PC-3 (cell line): ENCODE measurements around the gene WHAMM. TPM values are rescaled to one million over a fixed set of nuclear protein-coding genes. Genes with fewer than 3 reads are reported as not detected.
"Not testable (repeated sequence)": the region's sequence is repeated elsewhere in the genome, so short reads cannot be mapped to it uniquely, and the experiment has no call there.

Experiments
- ATAC-seq: fragments of 200-7000 bp; cut with Tn5 transposase; 2 replicates; pipeline ENCODE4 v1.9.1; 2020; ENCODE audit warnings: mild to moderate bottlenecking, moderate library complexity
- BruUV-seq: library from RNA; stranded (reverse); fragments of 400-500 nt; replicated peaks from 2 replicates; lab custom pipeline; 2021; lab: Mats Ljungman, UMichigan
- CTCF ChIA-PET: fragments of 300-600 bp; sonication (Branson Sonifier 250); formaldehyde crosslinking; loops from one replicate; lab custom pipeline; 2022; ENCODE audit warnings: antibody characterized with exemption; lab: Charles Lee
- POLR2A ChIA-PET: fragments of 300-600 bp; sonication (Branson Sonifier 250); formaldehyde crosslinking; loops from one replicate; lab custom pipeline; 2022; ENCODE audit warnings: antibody characterized with exemption; ENCODE audit not compliant: unreplicated experiment; lab: Charles Lee
- DNase-seq: peaks from one replicate; pipeline ENCODE4 v3.0.0-alpha.2; 2015
- H2AFZ ChIP-seq: fragments of 300-600 bp; sonication (generic); 2 replicates; pipeline ENCODE4 v1.6.0; 2016; ENCODE audit warnings: antibody characterized with exemption, low read length
- H3F3A ChIP-seq: fragments of 300-600 bp; sonication (generic); one replicate; pipeline ENCODE4 v1.6.0; 2017; ENCODE audit warnings: antibody characterized with exemption, low read length, control low read depth, mild to moderate bottlenecking; ENCODE audit not compliant: unreplicated experiment
- H3K27ac ChIP-seq: fragments of 300-600 bp; sonication (generic); 2 replicates; pipeline ENCODE4 v1.5.1; 2016; ENCODE audit warnings: mild to moderate bottlenecking, low read length
- H3K27me3 ChIP-seq: fragments of 300-600 bp; sonication (generic); 2 replicates; pipeline ENCODE4 v1.6.1; 2016; ENCODE audit warnings: low read length, mixed read lengths
- H3K36me3 ChIP-seq: fragments of 300-600 bp; sonication (generic); 2 replicates; pipeline ENCODE4 v1.6.1; 2016; ENCODE audit warnings: low read depth, mixed run types, low read length, mixed read lengths
- H3K4me1 ChIP-seq: fragments of 300-600 bp; sonication (generic); 2 replicates; pipeline ENCODE4 v1.5.1; 2016; ENCODE audit warnings: low read length; ENCODE audit not compliant: insufficient read depth
- H3K4me2 ChIP-seq: fragments of 300-600 bp; sonication (generic); 2 replicates; pipeline ENCODE4 v1.6.0; 2016; ENCODE audit warnings: low read length
- H3K4me3 ChIP-seq: fragments of 300-600 bp; sonication (generic); 2 replicates; pipeline ENCODE4 v1.5.1; 2016; ENCODE audit warnings: mild to moderate bottlenecking, low read length, mixed read lengths
- H3K79me2 ChIP-seq: fragments of 300-600 bp; sonication (generic); 2 replicates; pipeline ENCODE4 v1.6.1; 2017; ENCODE audit warnings: low read length, mixed read lengths
- H3K9ac ChIP-seq: fragments of 300-600 bp; sonication (generic); 2 replicates; pipeline ENCODE4 v1.6.0; 2016; ENCODE audit warnings: mild to moderate bottlenecking, low read length
- H3K9me2 ChIP-seq: fragments of 300-600 bp; sonication (generic); replicated peaks from 2 replicates; pipeline ENCODE4 v1.6.1; 2016; ENCODE audit warnings: mixed run types, low read length, mixed read lengths
- H3K9me3 ChIP-seq: fragments of 300-600 bp; sonication (generic); 2 replicates; pipeline ENCODE4 v1.6.1; 2016; ENCODE audit warnings: low read length, mixed read lengths
- H4K20me1 ChIP-seq: fragments of 300-600 bp; sonication (generic); 2 replicates; pipeline ENCODE4 v1.6.1; 2016; ENCODE audit warnings: low read length, mixed read lengths
- EZH2 ChIP-seq: fragments of 300-600 bp; sonication (generic); IDR thresholded peaks from one replicate; pipeline ENCODE4 v1.6.1; 2017; ENCODE audit warnings: antibody characterized with exemption, mild to moderate bottlenecking, low read length; ENCODE audit not compliant: unreplicated experiment
- EZH2phosphoT487 ChIP-seq: fragments of 300-600 bp; sonication (generic); IDR thresholded peaks from 2 replicates; pipeline ENCODE4 v1.6.1; 2018; ENCODE audit warnings: mild to moderate bottlenecking, antibody characterized with exemption, low read length, borderline replicate concordance
- intact Hi-C: fragments of 100-400 bp; cut with micrococcal nuclease; formaldehyde crosslinking; loops from 2 replicates; pipeline ENCODE4 v1.9.0; 2023
- total RNA-seq: library from RNA; depleted of rRNA; stranded (reverse); fragments of >200 nt; gene quantifications from 2 replicates; pipeline ENCODE4 v1.2.3, GENCODE V29; 2014
- TF ChIP-seq, protein P1 (sequence below): fragments of 300-600 bp; sonication (generic); conservative IDR thresholded peaks from 2 replicates; pipeline ENCODE4 v1.5.1; 2017; ENCODE audit warnings: antibody characterized with exemption, low read depth, mild to moderate bottlenecking, low read length

WHAMM gene
- total RNA-seq, 1 experiment from 2014 or later = 4.6 TPM

DNA sequence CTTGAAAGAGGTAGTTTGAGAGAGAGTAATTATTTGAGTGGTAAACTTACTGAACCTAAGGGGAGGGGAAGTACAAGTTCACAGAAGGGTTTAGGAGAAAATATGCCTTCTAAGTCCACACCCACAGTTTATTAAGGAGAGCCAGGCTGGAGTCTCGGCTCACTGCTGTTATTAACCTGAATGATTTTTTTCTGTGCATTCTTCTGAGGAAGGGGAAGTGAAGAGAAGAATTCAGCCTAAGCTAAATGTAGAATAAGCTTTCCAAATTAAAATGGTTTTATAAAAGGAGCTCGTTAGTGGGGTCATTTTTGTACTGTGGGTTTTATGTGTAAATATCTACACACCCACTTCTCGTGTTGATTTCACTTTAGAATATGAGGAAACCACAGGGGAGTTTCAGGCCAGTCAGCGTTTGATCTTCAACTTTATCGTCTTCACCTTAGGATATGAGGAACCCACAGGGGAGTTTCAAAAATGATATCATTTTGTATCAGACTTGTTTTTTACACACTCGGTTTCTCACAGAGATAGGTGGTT lies 1.5 kb downstream of the WHAMM start:
- Histone ChIP-seq H3K4me3 (peak overlapping the region; percentile 90), H3K9me3 (no peaks in the 10 kb centered on the region), H3K27me3 (no peaks in the 10 kb centered on the region), H3K9ac (peak overlapping the region; percentile 89), H2AFZ (peak overlapping the region; percentile 54; the same call in 1 of the 2 replicates), H3K79me2 (peaks cover 40% of the 10 kb centered on the region), H3K4me2 (peak overlapping the region; percentile 82), H3F3A (no peaks in the 10 kb centered on the region), H3K9me2 (no peaks in the 10 kb centered on the region), H3K27ac (0 out of 2 replicates have a peak overlapping the region, but pooled peaks have one; percentile 6), H4K20me1 (0 out of 2 replicates have a peak, but pooled peaks cover 5% of the 10 kb centered on the region), H3K36me3 (peaks cover 8% of the 10 kb centered on the region; the same call in 1 of the 2 replicates), H3K4me1 (peaks cover 16% of the 10 kb centered on the region)
- ATAC-seq = no peak
- peak; percentile 10 for DNase-seq
- intact Hi-C loops = no loop called here
- POLR2A ChIA-PET = interaction anchor here (0.6 kb wide), 1 partner anchor 60 kb away, joined by 3 read pairs; no protein-coding TSS in a partner anchor
- CTCF ChIA-PET = interaction anchor here (1.3 kb wide), 1 partner anchor 61 kb away, joined by 6 read pairs; no protein-coding TSS in a partner anchor
- TSS peak; percentile 71 for BruUV-seq
- TF ChIP-seq EZH2phosphoT487 = no peak
- no peak for TF ChIP-seq EZH2
- TF ChIP-seq, protein P1, sequence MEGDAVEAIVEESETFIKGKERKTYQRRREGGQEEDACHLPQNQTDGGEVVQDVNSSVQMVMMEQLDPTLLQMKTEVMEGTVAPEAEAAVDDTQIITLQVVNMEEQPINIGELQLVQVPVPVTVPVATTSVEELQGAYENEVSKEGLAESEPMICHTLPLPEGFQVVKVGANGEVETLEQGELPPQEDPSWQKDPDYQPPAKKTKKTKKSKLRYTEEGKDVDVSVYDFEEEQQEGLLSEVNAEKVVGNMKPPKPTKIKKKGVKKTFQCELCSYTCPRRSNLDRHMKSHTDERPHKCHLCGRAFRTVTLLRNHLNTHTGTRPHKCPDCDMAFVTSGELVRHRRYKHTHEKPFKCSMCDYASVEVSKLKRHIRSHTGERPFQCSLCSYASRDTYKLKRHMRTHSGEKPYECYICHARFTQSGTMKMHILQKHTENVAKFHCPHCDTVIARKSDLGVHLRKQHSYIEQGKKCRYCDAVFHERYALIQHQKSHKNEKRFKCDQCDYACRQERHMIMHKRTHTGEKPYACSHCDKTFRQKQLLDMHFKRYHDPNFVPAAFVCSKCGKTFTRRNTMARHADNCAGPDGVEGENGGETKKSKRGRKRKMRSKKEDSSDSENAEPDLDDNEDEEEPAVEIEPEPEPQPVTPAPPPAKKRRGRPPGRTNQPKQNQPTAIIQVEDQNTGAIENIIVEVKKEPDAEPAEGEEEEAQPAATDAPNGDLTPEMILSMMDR = no peak

DNA sequence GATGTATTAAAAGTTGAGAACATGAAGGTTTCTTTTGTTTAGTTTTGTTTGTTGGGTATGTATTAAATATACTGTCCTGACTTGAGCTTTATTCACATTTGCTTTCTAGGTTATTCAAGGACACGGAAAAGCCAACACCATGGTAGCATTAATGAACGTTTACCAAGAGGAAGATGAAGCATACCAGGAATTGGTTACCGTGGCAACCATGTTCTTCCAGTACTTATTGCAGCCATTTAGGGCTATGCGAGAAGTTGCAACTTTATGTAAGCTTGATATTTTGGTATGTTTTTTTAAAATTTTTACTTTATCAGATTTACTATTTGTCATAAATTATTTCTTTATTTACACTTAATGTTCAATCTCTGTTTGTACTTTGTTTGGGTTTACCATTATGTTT lies 3.6 kb downstream of the WHAMM start:
- TF ChIP-seq, protein P1 = no peak
- Histone ChIP-seq H3K4me2 (no peak overlapping the region), H3K4me3 (no peak overlapping the region), H3K9ac (no peak overlapping the region), H3K27ac (no peak overlapping the region), H4K20me1 (0 out of 2 replicates have a peak, but pooled peaks cover 5% of the 10 kb centered on the region), H3F3A (no peaks in the 10 kb centered on the region), H3K27me3 (no peaks in the 10 kb centered on the region), H3K9me3 (no peaks in the 10 kb centered on the region), H3K9me2 (no peaks in the 10 kb centered on the region), H2AFZ (no peak overlapping the region), H3K36me3 (peaks cover 8% of the 10 kb centered on the region; the same call in 1 of the 2 replicates), H3K79me2 (peaks cover 40% of the 10 kb centered on the region), H3K4me1 (peaks cover 16% of the 10 kb centered on the region)
- CTCF ChIA-PET = no interaction called here
- BruUV-seq = no TSS peak
- intact Hi-C loops = no loop called here
- POLR2A ChIA-PET = no interaction called here
- DNase-seq = no peak
- no peak for ATAC-seq

DNA sequence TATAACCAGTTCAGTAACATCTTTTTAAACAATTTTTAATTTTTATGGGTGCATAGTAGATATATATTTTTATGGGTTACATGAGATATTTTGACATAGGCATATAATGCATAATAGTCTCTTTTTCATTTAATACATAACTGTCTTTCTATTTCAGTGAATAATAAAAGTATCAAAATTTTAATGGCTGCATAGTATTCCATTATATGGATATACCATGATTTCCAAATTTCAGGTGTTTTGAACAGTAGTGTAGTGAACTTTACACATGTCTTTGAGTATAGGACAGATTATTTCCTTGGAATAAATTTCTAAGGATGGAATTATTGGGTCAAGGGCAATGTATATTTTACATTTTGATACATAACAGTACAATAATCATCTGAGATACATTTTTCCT lies 10.7 kb downstream of the WHAMM start:
- H3K4me1 ChIP-seq = no peaks in the 10 kb centered on the region
- no peaks in the 10 kb centered on the region for H3K27me3 ChIP-seq
- no peak overlapping the region for H3K4me2 ChIP-seq
- no peak overlapping the region for H3K9ac ChIP-seq
- H3K79me2 ChIP-seq = 0 out of 2 replicates have a peak, but pooled peaks cover 7% of the 10 kb centered on the region
- no peak overlapping the region for H3K4me3 ChIP-seq
- H3K9me3 ChIP-seq = no peaks in the 10 kb centered on the region
- no peaks in the 10 kb centered on the region for H3K9me2 ChIP-seq
- ATAC-seq = no peak
- peaks cover 17% of the 10 kb centered on the region for H3K36me3 ChIP-seq
- CTCF ChIA-PET = no interaction called here
- DNase-seq = no peak
- BruUV-seq = no TSS peak
- POLR2A ChIA-PET = no interaction called here
- TF ChIP-seq EZH2phosphoT487 = no peak
- TF ChIP-seq, protein P1 = no peak
- TF ChIP-seq EZH2 = no peak
- no peak overlapping the region for H2AFZ ChIP-seq
- intact Hi-C loops = no loop called here
- no peaks in the 10 kb centered on the region for H4K20me1 ChIP-seq
- no peaks in the 10 kb centered on the region for H3F3A ChIP-seq
- no peak overlapping the region for H3K27ac ChIP-seq

DNA sequence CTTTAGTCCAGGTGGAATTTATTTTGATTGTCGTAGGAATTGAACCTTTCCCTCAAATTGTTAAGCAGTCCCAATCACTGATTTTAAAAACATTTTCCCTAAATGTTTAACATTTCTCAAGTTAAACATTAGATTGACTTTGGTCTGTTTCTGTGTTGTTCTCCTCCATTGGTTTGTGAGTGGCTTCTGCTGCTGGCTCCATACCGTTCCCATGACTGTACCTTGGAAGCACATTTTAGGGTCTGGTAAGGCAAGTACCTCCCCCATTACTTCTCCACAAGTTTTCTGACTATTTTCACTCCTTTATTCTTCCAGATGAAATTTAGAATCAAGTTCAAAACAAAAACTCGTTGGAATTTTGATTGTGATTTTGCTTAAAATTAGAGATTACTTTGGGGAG lies 12.0 kb downstream of the WHAMM start:
- intact Hi-C loops, H3K4me3 ChIP-seq, H3F3A ChIP-seq, ATAC-seq, H3K9ac ChIP-seq, H3K4me2 ChIP-seq, H3K27me3 ChIP-seq, DNase-seq, H3K27ac ChIP-seq, POLR2A ChIA-PET, H3K9me2 ChIP-seq, H3K9me3 ChIP-seq, H3K36me3 ChIP-seq, H2AFZ ChIP-seq, H4K20me1 ChIP-seq, H3K4me1 ChIP-seq, BruUV-seq, H3K79me2 ChIP-seq, CTCF ChIA-PET: not testable (repeated sequence)
